WI38 (cell line): ENCODE data around the gene ZNF791.
A peak's percentile ranks its signal among the peaks of the same experiment; 100 is the strongest.

ENCODE experiments used
- H3K4me3 ChIP-seq: 2 replicates; pipeline ENCODE4 v1.5.1; 2011; ENCODE audit warnings: low read depth, mild to moderate bottlenecking, control low read depth, low read length
- CTCF ChIP-seq: IDR thresholded peaks from 2 replicates; pipeline ENCODE4 v1.5.1; 2012; ENCODE audit warnings: low read depth, mild to moderate bottlenecking, control low read depth, low read length

ZNF791 gene

GRCh38 chr19:12668346-12668745, 57.6 kb downstream of the ZNF791 start:
- H3K4me3 ChIP-seq = peak overlapping the region; percentile 95
- no peak for TF ChIP-seq CTCF

- TF ChIP-seq CTCF = no peak
- H3K4me3 ChIP-seq = peak overlapping the region; percentile 95
These were observed 58.2 kb downstream of the ZNF791 start for GRCh38 chr19:12668932-12669269.

GRCh38 chr19:12669270-12670158, 58.8 kb downstream of the ZNF791 start:
- peak overlapping the region; percentile 95 for H3K4me3 ChIP-seq
- TF ChIP-seq CTCF = no peak

GRCh38 chr19:12670159-12670928, 59.6 kb downstream of the ZNF791 start:
- peak overlapping the region; percentile 95 for H3K4me3 ChIP-seq
- TF ChIP-seq CTCF = no peak

- no peak overlapping the region for H3K4me3 ChIP-seq
- TF ChIP-seq CTCF = no peak
These were observed 62.0 kb downstream of the ZNF791 start for GRCh38 chr19:12672744-12673143.

- H3K4me3 ChIP-seq = no peak overlapping the region
- TF ChIP-seq CTCF = no peak
These were observed 64.7 kb downstream of the ZNF791 start for GRCh38 chr19:12675399-12675798.

GRCh38 chr19:12675940-12676339, 65.2 kb downstream of the ZNF791 start:
- no peak overlapping the region for H3K4me3 ChIP-seq
- no peak for TF ChIP-seq CTCF
